MM.1S (cell line): Measurements from ENCODE around the gene PARP1.

Experiments used
- EZH2phosphoT487 ChIP-seq: fragments of 300-600 bp; sonication (generic); IDR thresholded peaks from 2 replicates; pipeline ENCODE4 v1.6.1; 2018; ENCODE audit warnings: antibody characterized with exemption, low read length
- TF ChIP-seq, protein P1 (sequence below): fragments of 300-600 bp; sonication (generic); IDR thresholded peaks from 2 replicates; pipeline ENCODE4 v1.5.1; 2016; ENCODE audit warnings: antibody characterized with exemption, low read length, mixed read lengths

DNA sequence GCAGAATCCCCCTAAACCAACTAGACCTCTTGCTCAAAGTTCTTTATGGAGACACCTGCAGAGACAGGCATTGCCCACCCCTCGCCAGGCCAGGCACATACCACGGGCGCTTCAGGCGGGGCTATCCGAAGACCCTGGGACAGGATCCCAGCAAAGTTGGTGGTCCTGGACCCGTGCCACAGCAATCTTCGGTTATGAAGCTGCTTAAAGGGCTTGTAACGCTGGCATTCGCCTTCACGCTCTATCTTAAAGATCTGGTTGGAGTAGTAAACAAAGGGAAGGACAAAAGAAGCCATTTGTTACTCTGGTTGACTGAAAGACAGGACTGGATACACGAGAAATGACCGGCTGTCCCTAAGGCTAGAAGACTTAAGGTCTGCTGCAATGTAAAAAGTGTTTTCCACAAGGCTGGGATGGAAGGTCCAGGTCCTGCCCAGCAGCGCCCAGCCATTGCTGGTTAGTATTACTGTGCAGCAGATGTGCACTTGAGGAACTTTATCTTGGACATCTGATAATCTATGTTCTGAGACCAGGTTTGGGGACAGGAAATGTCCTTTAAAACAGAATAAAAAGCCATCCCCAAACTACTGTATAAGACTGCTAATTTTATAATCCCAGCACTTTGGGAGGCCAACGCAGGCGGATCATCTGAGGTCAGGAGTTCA is 42.9 kb downstream of the PARP1 start:
- TF ChIP-seq, protein P1, sequence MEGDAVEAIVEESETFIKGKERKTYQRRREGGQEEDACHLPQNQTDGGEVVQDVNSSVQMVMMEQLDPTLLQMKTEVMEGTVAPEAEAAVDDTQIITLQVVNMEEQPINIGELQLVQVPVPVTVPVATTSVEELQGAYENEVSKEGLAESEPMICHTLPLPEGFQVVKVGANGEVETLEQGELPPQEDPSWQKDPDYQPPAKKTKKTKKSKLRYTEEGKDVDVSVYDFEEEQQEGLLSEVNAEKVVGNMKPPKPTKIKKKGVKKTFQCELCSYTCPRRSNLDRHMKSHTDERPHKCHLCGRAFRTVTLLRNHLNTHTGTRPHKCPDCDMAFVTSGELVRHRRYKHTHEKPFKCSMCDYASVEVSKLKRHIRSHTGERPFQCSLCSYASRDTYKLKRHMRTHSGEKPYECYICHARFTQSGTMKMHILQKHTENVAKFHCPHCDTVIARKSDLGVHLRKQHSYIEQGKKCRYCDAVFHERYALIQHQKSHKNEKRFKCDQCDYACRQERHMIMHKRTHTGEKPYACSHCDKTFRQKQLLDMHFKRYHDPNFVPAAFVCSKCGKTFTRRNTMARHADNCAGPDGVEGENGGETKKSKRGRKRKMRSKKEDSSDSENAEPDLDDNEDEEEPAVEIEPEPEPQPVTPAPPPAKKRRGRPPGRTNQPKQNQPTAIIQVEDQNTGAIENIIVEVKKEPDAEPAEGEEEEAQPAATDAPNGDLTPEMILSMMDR, result no peak
- TF ChIP-seq EZH2phosphoT487, result no peak
